Measurements from ENCODE around the gene ADD1. TPM values are rescaled to one million over a fixed set of nuclear protein-coding genes. Genes with fewer than 3 reads are reported as not detected.

ADD1 gene
- total RNA-seq, 1 donor from 2014 or later = 187 TPM

Other genes starting within 250 kb of the ADD1 start
- 98.7 and 99.6 TPM in 2 replicates for gene TNIP2, start 87.5 kb upstream of the ADD1 start, total RNA-seq
- 83.9 and 88.5 TPM in 2 replicates for gene SH3BP2, start 50.8 kb upstream of the ADD1 start, total RNA-seq
- gene NOP14, start 119.6 kb downstream of the ADD1 start, total RNA-seq = 132 and 141 TPM in 2 replicates
- gene GRK4, start 119.7 kb downstream of the ADD1 start, total RNA-seq = 4.6 and 5.3 TPM in 2 replicates
- not detected in 2 replicates for gene HTT-AS, start 230.7 kb downstream of the ADD1 start, total RNA-seq
- gene HTT, start 230.8 kb downstream of the ADD1 start, total RNA-seq = 67.4 and 70.6 TPM in 2 replicates